HG03139 (cell line): ENCODE measurements around the gene ANKRD55.
"Not testable (repeated sequence)": the region's sequence is repeated elsewhere in the genome, so short reads cannot be mapped to it uniquely, and the experiment has no call there.

ENCODE experiments used
- ATAC-seq: cut with Tn5 transposase; IDR thresholded peaks from one replicate; pipeline ENCODE4 v1.9.1; 2021; ENCODE audit not compliant: unreplicated experiment

Gene ANKRD55

DNA sequence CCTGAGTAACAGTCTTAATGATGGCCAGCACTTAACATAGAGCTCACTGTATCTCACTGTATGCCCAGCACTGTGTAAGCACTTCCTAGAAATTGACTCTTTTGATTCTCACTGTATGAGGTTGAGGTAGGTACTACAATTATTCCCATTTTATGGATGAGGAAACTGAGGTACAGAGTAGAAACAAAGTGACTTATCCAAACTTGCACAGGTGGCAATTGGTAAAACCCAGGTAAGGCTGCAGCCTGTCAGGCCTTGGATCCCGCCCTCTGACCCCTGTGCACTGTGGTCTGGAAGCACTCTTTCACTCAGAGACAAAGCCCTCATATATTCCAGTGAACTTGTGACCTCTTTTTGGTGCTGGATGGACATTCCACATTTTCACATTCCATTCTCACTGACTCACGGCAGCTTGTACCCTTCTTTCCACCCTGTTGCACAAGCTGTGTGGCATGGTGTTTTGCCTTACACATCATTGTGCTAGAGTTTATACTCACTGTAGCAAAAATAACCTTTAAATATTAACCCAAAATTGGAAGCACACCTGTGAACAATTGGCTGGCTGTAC lies 21.7 kb downstream of the ANKRD55 start:
- no peak for ATAC-seq

DNA sequence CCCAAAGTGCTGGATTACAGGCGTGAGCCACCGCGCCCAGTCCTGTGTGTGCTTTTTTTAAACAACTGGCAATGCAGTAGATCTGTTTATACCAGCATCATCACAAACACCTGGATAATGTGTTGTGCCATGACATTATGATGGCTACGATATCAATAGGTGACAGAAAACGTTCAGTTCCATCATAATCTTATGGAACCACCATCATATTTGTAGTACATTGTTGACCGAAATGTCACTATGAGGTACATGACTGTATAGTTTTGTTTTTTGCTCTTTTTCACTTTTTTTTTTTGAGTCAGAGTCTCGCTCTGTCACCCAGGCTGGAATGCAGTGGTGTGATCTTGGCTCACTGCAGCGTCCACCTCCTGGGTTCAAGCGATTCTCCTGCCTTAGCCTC lies 24.4 kb downstream of the ANKRD55 start:
- ATAC-seq = no peak

DNA sequence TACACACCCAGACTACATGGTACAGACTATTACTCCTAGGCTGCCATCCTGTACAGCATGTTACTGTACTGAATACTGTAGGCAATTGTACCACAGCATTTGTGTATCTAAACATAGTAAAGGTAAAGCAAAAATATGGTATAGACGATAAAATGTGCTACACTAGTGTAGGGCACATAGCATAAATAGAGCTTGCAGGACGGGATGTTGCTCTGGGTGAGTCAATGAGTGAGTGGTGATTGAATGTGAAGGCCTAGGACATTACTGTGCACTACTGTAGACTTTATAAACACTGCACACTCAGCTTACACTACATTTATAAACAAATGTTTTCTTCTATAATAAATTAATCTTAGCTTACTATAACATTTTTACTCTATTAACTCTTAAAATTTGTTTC lies 25.6 kb downstream of the ANKRD55 start:
- no peak for ATAC-seq

DNA sequence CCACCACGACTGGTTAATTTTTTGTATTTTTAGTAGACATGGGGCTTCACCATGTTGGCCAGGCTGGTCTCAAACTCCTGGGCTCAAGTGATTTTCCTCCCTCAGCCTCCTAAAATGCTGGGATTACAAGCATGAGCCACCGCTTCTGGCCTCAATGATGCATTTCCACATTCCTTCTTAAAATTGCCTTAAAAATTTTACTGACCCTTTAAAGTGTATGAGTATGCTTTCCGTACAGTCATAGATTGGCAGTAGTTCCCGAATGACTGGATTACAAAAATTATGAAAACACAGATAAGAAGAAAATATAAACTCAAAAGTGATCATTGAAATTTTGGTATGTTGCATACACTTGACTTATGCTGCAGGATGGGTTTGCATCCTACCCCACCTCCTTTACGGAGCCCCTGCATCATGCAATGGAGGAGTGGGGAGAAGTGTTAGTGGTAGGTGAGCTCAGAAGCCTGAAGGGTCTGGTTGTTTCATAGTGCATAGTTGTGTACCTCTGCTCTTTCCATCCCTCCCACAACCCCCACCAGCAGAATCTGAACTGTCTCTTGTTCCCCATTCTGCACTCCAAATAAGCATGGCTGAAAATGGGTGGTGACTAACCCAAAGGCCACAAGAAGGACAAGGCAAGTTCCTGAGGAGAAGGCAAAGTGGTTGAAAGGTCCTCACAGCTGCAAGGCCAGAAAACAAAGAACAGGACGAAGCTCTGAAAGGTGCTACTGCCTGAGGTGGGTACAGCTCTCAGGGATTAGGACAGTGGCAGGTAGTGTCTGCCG lies 26.8 kb downstream of the ANKRD55 start:
- no peak for ATAC-seq

DNA sequence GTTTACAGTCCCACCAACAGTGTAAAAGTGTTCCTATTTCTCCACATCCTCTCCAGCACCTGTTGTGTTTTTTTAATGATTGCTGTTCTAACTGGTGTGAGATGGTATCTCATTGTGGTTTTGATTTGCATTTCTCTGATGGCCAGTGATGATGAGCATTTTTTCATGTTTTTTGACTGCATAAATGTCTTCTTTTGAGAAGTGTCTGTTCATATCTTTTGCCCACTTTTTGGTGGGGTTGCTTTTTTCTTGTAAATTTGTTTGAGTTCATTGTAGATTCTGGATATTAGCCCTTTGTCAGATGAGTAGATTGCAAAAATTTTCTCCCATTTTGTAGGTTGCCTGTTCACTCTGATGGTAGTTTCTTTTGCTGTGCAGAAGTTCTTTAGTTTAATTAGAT lies 29.2 kb downstream of the ANKRD55 start:
- ATAC-seq = not testable (repeated sequence)

DNA sequence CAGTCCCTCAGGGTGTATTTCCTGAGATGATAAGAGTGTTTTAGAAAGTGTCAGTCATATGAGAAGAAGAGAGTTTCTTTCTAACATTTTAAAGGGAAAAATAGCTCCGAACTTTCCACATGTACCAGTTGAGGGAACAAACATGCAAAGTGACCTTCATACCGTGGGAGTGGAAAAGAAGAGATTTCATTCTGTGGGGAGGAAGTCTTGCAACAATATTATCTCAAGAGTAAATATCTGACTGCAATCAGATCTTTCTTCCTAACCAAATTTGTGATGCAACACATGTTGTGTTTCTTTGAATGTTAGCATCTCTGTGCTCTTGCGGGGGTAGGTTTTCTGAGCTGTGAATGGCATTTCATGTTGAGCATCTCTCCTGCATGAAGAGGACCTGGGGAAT lies 30.6 kb downstream of the ANKRD55 start:
- no peak for ATAC-seq

DNA sequence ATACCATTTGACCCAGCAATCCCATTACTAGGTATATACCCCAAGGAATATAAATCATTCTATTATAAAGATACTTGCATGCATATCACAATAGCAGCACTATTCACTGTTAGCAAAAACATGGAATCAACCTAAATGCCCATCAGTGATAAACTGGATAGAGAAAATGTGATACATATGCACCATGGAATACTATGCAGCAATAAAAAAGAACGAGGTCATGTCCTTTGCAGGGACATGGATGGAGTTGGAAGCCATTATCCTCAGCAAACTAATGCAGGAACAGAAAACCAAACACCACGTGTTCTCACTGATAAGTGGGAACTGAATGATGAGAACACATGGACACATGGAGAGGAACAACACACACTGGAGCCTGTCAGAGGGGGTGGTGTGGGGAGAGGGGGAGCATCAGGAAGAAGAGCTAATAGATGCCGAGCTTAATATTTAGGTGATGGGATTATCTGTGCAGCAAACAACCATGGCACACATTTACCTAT lies 31.3 kb downstream of the ANKRD55 start:
- ATAC-seq = not testable (repeated sequence)

DNA sequence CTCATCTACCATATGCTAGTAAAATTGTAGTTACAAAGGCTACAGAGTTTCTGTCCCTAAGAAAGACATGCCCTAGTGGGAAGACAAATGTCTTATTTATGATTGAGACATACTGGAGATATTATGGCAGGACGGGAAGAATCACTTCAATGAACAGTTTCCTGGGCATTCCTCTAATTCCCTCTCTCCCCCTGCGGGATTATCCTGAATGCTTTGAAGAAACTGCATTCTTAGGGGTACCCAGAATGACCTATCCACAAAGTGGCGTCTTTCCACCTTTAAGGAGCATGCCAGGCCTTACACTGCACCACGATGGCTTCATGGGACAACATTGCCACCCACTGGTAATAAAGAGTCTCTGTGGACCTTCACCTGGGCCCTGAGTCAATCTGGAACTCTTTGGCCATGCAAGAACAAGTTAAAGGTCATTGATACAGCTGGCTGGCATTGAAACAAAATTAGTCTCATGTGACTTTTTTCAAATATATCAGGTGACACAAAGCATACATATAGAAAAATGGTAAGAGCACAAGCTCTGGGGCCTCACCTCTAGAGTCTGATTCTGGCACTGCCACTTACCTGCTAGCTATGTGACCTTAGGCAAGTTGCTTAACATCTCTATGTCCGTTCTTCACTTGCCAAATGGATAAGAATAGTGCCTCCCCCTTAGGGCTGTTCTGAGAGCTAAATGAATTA lies 32.0 kb downstream of the ANKRD55 start:
- ATAC-seq = peak; percentile 92

DNA sequence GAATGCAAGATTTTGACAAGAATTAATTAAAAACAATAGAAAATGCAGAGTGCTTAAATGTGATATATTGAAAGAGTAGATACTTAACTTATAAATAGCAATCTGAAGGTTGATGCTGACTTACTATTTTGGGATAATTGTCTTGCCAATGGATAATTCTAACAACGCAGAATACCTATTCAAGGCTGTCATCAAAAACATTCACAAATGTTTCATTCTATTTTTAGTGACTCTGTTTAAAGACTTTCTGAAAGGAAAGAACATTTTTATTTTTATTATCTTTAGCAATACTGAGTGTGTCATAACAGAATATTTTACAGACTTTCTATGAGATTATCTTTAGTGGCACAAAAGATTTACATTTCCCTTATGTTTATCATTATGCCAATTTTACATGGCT lies 38.1 kb downstream of the ANKRD55 start:
- no peak for ATAC-seq

DNA sequence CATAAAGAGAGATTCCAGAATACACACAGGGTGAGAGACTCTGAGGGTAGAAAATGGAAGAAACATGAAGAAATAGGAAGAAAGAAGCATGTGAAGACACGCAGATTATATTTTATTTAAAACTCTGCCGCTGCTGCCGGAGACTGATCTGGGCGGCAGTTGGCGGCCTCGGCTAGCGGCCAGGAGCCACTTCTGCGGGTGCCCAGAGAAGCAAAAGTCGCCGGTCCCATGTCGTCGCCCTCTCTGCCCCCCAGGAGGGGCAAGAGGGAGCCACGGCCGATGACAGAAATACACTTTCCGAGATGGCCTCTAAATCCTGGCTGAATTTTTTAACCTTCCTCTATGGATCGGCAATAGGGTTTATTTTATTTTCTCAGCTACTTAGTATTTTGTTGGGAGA lies 40.9 kb downstream of the ANKRD55 start:
- no peak for ATAC-seq

DNA sequence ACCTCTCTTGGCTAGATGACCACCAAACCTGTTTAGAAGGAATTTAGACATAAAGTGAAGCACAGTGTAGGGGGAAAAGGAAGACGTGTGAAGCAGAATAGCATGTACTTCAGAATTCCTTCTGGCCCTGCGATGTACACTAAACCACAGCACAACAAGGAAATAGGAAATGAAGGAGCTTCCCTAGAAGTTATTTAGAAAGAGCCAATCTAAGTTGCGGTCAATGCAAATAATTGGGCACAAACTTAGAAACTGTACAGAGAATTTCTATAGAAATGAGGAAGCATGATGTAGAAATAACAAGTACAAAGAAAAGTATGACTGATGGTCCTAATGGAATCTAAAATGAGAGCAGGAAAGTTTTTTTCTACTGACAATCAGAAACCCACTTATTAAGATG lies 41.5 kb downstream of the ANKRD55 start:
- ATAC-seq = no peak

DNA sequence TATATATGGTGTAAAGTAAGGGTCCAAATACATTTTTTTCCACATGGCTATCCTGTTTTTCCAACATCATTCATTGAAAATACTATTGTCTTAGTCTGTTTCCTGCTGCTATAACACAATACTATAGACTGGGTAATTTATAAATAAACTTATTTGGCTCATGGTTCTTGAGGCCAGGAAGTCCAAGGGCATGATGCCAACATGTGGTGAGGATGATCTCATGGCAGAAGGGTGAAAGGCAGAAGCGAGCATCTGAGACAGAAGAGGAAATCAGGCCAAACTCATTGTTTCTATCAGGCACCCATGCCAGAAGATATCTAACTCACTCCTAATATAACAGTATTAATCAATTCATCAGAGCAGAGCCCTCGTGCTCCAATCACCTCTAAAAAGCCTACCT lies 42.6 kb downstream of the ANKRD55 start:
- ATAC-seq = no peak

DNA sequence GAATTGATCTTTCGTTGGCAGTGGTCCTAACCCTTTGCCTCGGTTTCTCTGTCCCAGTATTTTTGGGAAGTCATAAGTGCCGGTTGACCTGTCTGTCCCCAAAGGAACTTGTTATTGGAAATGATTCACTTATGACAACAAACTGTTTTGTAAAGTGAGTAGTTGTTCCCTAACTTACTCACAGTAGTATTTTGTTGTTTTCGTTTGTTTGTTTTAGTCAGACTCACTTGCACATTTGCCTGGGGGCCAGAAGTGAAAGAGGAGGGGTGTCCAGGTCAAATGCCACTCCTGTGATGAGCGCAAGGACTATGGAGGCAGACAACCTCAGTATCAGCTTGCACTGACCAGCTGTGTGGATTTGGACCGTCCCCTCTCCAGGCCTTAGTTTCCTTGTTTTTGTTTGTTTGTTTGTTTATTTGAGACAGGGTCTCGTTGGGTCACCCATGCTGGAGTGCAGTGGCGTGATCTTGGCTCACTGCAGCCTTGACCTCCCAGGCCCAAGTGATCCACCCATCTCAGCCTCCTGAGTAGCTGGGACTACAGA lies 47.3 kb downstream of the ANKRD55 start:
- no peak for ATAC-seq

DNA sequence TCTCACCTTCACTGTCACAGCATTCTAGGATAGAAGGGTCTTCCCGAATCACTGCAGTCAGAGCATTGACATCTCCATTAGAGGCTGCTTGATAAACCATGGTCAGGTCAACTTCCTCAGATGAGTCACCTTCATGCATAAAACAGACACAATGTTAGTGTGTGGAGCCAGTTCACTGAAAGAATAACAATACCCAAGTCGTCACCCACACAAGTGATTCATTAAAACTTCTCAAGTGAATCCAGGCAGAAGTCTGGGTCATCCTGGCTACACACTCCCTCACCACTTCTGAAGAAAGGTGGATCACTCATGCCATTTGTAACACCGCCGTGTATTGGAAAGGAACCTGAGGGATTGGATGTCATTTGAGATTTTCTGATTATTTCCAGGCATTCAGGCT lies 49.6 kb downstream of the ANKRD55 start:
- no peak for ATAC-seq

DNA sequence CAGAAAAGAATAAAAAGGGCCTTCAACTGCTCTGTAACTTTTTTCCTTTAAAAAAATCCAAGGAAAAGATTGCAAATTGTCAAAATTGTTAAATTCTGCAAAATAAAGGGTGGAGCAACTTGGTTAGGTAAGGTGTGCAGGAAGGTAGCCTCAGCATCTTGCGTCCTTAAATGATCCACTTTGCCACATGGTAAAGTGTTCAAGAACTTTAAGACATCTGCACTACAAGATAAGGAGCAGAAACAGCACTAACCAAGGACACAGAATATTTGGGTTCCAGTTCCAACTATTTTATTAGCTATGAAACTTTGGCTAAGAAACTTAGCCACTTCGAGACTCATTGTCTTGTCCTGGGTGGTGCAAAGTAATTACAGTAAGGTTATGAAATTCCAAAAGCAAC lies 53.7 kb downstream of the ANKRD55 start:
- no peak for ATAC-seq

DNA sequence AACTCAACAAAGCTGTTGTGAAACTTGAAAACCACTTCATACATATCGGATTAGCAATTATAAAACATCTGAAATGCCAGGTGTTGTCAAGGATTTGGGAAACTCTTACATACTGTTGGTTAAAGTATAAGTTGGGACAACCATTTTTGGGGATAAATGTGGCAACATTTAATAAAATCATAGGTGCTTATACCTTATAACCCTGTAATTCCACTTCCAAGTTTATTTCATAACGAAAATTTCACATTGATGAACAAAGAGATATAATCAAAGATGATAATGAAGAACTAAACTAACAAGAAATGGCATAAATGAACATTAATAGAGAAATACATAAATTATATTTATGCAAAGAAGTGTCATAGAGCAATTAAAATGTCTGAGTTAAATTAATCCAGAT lies 54.3 kb downstream of the ANKRD55 start:
- no peak for ATAC-seq

DNA sequence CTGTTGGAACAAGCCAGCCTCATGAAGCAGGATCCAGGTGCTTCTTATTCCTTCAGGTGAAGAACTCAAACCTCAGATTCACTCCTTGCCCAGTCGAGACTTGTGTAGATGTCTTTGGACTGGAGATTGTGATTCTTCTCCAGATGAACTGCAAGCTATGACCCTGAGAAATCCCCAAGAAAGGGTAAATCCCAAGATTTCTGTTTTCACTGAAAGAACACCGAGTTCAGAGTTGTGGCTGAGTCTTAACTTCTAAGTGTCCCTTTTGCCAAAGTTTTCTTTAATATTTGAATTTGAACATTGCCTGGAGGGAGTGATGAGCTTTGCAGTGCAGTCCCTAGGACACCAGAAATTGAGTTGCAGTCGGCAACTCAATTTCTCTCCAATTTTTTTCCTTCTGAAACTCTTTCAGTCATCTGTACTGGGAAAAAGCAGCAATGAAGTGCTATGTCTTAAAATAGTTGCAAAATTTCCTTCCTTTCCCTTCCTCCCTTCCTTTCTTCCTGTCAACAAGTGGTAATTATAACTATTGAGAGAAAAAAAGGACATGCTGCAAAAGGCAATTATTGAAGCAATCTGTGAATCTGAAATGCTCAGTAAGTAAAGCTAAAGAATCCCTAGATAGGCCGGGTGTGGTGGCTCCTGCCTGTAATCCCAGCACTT lies 56.1 kb downstream of the ANKRD55 start:
- no peak for ATAC-seq

DNA sequence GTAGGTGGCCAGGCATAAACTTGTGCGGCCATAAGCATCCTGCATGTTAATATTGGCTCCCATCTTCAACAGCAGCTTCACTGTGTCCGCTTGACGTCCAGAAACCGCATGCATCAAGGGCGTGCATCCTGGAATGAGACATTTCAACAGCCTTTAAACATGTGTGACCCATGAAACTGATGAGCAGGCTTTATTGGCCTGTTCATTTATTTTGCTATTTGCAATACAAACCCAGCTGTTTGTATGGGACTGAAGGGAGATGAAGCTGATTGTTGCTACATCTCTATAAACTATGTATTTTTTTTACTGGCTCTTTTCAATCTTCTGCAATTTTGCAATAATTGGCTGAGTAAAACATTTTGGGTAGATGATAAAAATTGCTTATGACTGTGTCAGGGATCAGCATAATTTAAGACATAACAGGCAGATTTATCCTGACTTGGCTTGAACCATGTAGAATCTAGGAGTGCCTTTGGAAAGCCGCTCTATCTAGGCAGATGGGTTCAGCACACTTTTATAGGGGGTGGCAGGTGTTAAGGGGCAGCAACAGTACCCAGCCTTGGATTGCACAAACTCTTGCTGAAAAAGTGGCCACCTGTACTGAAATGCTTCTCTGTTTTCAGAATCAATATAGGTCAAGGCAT lies 56.9 kb downstream of the ANKRD55 start:
- ATAC-seq = no peak

DNA sequence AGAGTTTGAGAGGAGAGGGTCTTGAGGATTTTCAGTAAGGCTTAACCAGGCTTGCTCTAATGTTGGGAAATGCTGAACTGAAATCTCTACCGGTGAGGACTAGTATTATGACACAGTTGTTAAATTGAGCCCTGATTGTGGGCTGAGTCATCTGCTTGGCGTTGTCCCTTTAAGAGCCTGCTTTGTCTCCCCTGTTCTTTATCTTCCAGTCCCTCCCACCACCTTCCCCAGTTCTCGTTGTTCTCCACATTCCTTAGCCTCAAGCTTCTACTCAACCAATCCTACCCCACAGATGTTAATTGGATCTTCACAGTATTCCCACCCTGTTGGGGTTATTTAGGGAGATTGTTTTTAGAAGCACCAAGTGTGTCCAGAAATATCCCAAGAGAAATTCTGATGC lies 57.6 kb downstream of the ANKRD55 start:
- ATAC-seq = no peak

DNA sequence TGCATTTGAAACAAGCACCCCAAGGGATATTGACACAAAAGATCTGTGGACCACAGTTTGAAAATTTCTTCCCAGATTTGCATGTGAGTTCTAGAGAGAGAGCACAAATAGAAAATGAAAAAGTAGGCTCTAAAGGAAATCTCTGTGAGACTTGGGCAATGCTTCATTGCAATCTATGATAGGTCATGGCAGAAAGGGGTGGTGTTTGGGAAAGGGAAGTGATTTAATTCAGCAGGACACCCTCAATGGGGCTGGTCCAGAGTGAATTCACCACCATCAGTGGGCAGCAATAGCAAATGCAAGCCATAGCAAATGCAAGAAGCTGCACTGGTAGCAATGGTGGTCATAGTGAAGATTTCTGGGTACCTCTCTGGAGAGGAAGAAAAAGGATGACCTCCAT lies 58.1 kb downstream of the ANKRD55 start:
- ATAC-seq = no peak

DNA sequence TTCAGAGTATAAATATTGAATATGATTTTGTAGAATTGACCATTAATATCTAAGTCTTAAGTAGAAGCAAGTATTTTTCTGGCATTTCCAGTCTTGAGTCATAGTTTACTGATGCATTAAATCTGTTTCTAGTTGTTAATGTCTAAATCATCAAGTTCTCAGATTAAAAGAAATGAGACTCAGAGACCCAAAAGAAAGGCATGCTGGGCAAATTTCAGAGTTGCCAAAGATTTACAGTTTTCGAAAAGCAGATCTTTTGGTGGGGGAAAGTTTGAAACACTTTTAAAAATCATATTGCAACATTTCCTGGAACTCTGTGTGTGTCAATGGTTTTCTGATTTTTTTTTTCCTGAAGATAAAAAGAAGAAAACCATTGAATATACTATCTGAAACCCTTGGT lies 60.9 kb downstream of the ANKRD55 start:
- no peak for ATAC-seq
